Measurements from ENCODE around the gene S100PBP. TPM values are rescaled to one million over a fixed set of nuclear protein-coding genes. Genes with fewer than 3 reads are reported as not detected.
"Not testable (repeated sequence)": the region's sequence is repeated elsewhere in the genome, so short reads cannot be mapped to it uniquely, and the experiment has no call there.

The S100PBP gene
- polyA plus RNA-seq, 3 donors: 2.9 to 11.7 (median 8.7) TPM

- H3K27ac ChIP-seq (ENCODE audit: low read depth, low read length): no peak overlapping the region
- 72 to 82% (median 73%) methylated on average over 8 of the region's 8 CpGs for WGBS, 3 donors
Observed at GRCh38 chr1:32780628-32781234, 36.7 kb upstream of the S100PBP start.

- 85 to 95% (median 88%) methylated on average over 5 of the region's 5 CpGs for WGBS, 3 donors
- no peak overlapping the region for H3K27ac ChIP-seq (ENCODE audit: low read depth, low read length)
Observed at GRCh38 chr1:32782086-32782485, 35.4 kb upstream of the S100PBP start.

- H3K27ac ChIP-seq (ENCODE audit: low read depth, low read length): no peak overlapping the region
- WGBS, 3 donors: 95 to 99% (median 98%) methylated on average over 5 of the region's 5 CpGs
Observed at GRCh38 chr1:32783851-32784250, 33.6 kb upstream of the S100PBP start.

GRCh38 chr1:32784817-32785216, 32.6 kb upstream of the S100PBP start:
- 86 to 92% (median 91%) methylated on average over 3 of the region's 3 CpGs for WGBS, 3 donors
- H3K27ac ChIP-seq (ENCODE audit: low read depth, low read length): no peak overlapping the region

- no peak overlapping the region for H3K27ac ChIP-seq (ENCODE audit: low read depth, low read length)
- 55 to 60% (median 59%) methylated on average over 4 of the region's 4 CpGs for whole genome bisulfite sequencing, 3 donors
Observed at GRCh38 chr1:32786856-32787255, 30.6 kb upstream of the S100PBP start.

- not testable (repeated sequence) for H3K27ac ChIP-seq (ENCODE audit: low read depth, low read length)
- WGBS, 3 donors: 54 to 72% (median 67%) methylated on average over 2 of the region's 2 CpGs
Observed at GRCh38 chr1:32789356-32789755, 28.1 kb upstream of the S100PBP start.

GRCh38 chr1:32791881-32792280, 25.6 kb upstream of the S100PBP start:
- no peak overlapping the region for H3K27ac ChIP-seq (ENCODE audit: low read depth, low read length)
- WGBS, 3 donors: 91 to 100% (median 96%) methylated on average over 1 of the region's 1 CpG

GRCh38 chr1:32795763-32796162, 21.7 kb upstream of the S100PBP start:
- WGBS, 3 donors: 92 to 99% (median 95%) methylated on average over 4 of the region's 4 CpGs

GRCh38 chr1:32797456-32797855, 20.0 kb upstream of the S100PBP start:
- 91 to 100% (median 98%) methylated on average over 1 of the region's 1 CpG for WGBS, 3 donors
- no peak overlapping the region for H3K27ac ChIP-seq (ENCODE audit: low read depth, low read length)

More at GRCh38 chr1:32795763-32796162, 21.7 kb upstream of the S100PBP start:
- H3K27ac ChIP-seq (ENCODE audit: low read depth, low read length): not testable (repeated sequence)

- no peak overlapping the region for H3K27ac ChIP-seq (ENCODE audit: low read depth, low read length)
- 96 to 98% (median 96%) methylated on average over 4 of the region's 4 CpGs for WGBS, 3 donors
Observed at GRCh38 chr1:32798191-32798590, 19.3 kb upstream of the S100PBP start.

- WGBS, 3 donors: 84 to 87% (median 85%) methylated on average over 8 of the region's 8 CpGs
Observed at GRCh38 chr1:32798679-32799416, 18.6 kb upstream of the S100PBP start.

GRCh38 chr1:32801096-32801715, 16.2 kb upstream of the S100PBP start:
- 88 to 89% (median 89%) methylated on average over 9 of the region's 9 CpGs for WGBS, 3 donors
- H3K27ac ChIP-seq (ENCODE audit: low read depth, low read length): no peak overlapping the region

More at GRCh38 chr1:32798679-32799416, 18.6 kb upstream of the S100PBP start:
- H3K27ac ChIP-seq (ENCODE audit: low read depth, low read length): no peak overlapping the region

GRCh38 chr1:32804460-32804859, 13.0 kb upstream of the S100PBP start:
- not testable (repeated sequence) for H3K27ac ChIP-seq (ENCODE audit: low read depth, low read length)
- 96 to 99% (median 98%) methylated on average over 19 to 28 of the region's 30 CpGs for WGBS, 3 donors

- WGBS, 3 donors: 79 to 95% (median 87%) methylated on average over 6 of the region's 6 CpGs
- no peak overlapping the region for H3K27ac ChIP-seq (ENCODE audit: low read depth, low read length)
Observed at GRCh38 chr1:32806290-32806689, 11.2 kb upstream of the S100PBP start.

GRCh38 chr1:32806910-32807523, 10.4 kb upstream of the S100PBP start:
- no peak overlapping the region for H3K27ac ChIP-seq (ENCODE audit: low read depth, low read length)
- 26 to 74% (median 74%) methylated on average over 4 of the region's 4 CpGs for WGBS, 3 donors

- WGBS, 3 donors: 95 to 99% (median 96%) methylated on average over 4 of the region's 4 CpGs
- no peak overlapping the region for H3K27ac ChIP-seq (ENCODE audit: low read depth, low read length)
Observed at GRCh38 chr1:32808580-32808979, 8.9 kb upstream of the S100PBP start.

- WGBS, 3 donors: 73 to 95% (median 87%) methylated on average over 5 of the region's 5 CpGs
- no peak overlapping the region for H3K27ac ChIP-seq (ENCODE audit: low read depth, low read length)
Observed at GRCh38 chr1:32810358-32810757, 7.1 kb upstream of the S100PBP start.

- H3K27ac ChIP-seq (ENCODE audit: low read depth, low read length): no peak overlapping the region
- 45 to 86% (median 81%) methylated on average over 9 of the region's 9 CpGs for WGBS, 3 donors
Observed at GRCh38 chr1:32811265-32811664, 6.2 kb upstream of the S100PBP start.

GRCh38 chr1:32811917-32812316, 5.5 kb upstream of the S100PBP start:
- H3K27ac ChIP-seq (ENCODE audit: low read depth, low read length): no peak overlapping the region
- 64 to 96% (median 90%) methylated on average over 3 of the region's 3 CpGs for WGBS, 3 donors

Data from adipose tissue (tissue), 3 donors.